Hematopoietic multipotent progenitor cell treated with erythropoietin and hydrocortisone succinate and interleukin-3 and kit ligand, for 15 days (in vitro differentiated cells): ENCODE data around the gene SENP1.

Experiments used
- DNase-seq: peaks from one replicate; pipeline ENCODE4 v3.0.0-alpha.2; 2015; ENCODE audit warnings: low spot score

The SENP1 gene

DNA sequence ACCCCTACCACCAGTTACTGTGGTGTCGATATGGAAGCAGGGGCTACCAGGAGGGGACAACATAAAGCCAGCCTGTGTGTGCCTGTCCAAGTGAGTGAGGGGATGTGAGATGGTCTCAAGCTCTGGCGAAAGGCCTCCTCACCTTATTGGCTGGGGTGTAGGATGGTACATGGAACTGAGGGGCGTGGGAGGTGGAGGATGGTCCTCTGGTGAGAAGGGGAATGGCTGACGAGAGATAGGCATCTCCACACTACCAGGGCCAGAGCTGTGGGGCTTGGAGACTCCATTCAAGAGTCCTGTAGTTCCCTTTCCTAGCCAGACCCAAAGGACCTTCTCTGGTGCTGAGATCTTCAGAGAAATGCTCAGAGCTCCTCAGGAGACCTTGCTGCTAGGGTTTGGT is 69.1 kb downstream of the SENP1 start:
- DNase-seq, result no peak

DNA sequence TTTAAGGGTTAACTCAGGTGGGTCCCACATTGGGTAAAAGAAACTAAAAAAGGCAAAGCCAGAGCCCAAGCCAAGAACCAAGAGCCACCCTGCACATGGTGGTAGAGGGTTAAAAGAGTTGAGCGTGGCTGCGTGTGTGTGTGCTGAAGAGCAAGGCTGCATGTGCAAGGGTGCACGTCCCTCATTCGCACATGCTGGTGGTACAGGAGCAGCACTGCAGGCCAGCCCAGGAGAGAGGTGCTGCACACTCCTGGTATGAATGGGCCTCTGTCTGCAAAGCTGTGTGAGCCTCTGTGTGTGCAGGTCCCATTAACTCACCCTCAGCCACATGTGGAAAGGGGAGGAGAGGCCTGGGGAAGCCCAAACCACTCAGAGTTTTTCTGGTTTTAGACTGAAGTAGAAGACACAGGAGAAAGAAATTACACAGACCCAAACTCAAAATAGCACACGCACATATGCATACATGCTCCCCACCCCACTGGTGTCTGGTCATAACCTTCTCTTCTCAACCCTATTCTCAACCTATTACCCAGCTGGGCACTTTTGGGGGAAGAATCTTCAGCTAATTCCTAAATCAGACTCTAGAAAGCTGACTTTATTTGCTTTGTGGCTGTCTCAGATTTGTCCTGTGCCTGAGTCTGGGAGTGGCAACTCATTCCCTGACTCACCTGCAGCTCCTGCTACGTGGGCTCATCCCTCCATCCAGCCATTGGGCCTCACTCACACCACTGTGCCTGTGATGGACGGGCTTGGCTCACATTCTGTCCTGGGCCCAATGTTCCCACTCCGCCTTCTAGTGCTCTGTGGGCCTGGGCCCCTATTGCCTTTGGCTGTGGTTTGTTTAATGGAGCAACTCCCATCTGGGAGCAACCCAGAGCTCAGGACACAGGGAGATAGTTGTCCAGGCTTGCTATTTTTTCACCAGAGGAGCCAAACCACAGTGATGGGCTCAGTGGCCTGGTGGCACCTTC is 70.8 kb downstream of the SENP1 start:
- no peak for DNase-seq

DNA sequence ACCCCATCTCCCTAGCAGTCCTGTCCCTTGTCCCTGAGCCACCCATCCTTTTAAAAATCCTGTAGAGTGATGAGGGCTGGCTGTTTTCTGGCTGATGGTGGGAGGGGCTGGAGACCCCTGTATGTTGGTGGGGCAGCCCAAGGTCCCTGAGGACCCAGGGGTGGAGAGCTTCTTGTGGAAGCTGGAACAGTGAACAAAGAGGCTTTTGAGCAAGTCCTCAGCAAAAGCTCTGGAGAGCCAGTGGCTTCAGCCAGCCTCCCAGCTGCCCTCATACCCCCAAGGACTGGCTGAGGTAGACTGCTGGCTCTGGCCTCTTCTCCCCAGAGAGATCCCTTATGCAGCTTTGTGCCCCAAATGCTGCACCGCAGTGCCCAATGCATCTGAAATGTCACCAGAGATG is 72.4 kb downstream of the SENP1 start:
- no peak for DNase-seq

- no peak for DNase-seq
Measured at GRCh38 chr12:48032597-48032996, 73.3 kb downstream of the SENP1 start.

DNA sequence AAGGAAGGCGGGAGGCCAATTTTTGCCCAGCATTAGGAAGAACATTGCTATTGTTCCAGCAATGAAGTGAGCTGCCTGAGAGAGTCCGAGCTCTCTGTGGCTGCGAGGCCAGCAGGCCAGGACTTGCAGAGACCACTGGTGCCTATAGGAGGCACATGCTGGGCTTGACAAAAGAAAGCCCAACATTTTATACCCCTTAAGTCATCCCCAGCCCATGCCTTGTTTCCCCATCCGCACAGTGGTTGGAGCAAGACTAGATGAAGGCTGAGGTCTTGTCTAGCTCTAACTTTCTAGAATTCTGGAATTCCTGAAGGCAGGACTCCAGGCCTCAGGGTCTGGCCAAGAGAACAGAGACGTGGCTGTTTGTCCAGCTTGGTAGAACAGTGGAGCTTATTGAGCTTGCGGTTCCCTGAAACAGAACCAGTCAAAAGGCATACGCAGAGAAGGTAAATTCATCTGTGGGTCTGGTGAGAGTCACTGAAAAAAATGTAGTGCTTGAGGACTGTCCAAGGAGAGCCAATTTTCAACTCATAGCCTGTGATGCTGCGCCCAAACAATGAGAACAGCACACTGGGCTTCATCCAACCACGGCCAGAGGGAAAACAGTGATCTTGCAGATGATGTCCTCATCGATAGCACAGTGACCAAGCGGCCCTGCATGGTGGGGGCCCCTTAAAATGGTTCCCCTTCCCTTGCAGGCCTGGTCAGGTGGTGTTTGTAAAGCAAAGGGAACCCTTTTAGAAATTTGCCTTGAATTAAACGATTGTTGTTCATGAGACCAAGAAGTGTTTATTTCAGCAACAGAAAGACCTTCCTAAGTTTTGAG is 74.5 kb downstream of the SENP1 start:
- DNase-seq, result no peak

DNA sequence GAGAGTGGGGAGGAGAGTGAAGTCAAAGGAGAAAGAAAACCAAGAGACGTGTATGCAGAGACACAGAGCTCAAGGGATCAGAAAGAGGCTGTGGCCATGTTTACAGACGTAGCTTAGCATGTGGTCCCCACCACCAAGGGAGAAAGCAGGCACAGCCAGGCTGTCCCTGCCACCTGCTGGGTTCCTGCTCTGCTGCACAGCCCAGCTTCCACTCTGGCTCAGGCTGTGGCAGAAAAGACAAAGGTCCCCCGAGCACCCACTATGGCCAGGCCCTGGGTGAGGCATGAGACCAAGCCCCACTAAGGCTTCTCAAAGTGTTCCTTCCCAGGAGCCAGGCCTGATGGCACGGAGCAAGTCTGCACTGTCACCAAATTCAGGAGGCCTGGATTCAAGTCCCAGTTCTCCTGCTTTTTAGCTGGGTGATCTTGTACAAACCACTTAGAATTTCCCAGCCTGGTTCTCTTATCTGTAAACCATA is 75.7 kb downstream of the SENP1 start:
- no peak for DNase-seq

DNA sequence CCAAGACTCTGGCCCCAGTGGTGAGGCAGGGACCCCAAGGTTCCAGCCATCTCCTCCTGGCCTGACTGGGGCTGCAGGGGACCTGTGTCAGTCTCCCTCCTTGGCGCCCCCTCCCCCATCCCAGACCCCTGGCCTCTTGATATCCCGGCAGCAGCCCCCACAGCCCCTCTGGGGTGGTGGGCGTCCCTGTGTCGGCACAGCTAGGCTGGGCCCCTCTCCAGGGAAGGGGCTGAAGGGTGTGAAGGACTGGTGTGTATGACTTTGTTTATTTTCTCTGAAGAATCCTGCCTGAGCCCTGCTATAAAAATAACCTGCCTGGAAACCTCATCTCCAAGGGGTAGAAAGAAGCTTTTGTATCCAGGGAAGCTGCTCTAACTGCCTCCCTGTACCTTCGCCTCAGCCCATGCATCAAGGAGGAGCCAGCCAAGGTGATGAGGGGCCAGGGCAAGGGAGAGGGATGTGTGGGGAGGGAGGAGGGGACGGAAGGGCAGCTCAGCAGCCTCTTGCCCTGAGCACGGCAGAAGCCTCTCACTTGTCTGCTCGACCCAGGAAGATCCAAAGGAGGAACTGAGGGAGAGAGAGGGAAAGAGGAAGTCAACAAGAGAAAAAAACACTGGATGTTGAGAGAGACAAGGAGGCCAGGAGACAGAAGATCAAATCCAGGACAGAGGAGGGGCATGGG is 76.2 kb downstream of the SENP1 start:
- no peak for DNase-seq

- no peak for DNase-seq
Measured at GRCh38 chr12:48028541-48029431, 77.1 kb downstream of the SENP1 start.

DNA sequence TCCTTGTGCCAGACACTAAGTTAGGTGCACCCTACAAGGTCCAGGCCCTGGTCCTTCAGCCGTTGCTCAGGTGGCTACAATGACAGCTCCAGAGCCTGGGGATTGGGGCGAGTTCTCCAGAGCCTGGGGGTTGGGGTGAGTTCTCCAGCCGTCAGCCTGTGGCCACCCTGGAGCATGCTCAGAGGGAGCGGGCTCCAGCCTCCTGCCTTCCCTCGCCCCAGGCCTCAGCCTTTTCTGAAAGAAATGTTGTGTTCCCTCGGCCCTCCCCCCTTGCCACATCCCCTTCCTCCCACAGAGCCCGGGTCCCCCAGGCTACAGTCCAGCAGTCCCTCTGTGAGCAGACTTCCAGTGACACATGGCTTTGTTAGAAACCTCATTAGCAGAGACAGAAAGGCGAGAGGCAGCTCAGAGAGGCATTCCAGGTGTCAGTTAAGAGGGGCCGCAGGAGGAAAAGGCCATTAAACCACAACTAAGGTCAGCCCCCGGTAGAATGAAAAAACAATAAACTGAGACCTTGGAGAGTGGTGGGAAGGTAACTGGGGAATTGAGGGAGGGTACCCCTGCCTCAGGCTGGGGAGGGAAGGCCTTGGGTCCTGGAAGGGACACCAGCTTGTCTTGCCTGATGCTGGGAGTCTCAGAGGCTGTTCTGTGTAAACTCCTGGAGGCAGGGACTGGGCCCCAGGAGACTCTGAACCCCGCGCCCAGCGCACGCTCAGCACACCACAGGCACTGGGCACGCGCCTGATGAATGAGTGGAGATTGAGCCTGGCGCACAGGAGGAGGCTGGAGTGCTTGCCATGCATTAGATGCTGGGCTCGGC is 78.5 kb downstream of the SENP1 start:
- no peak for DNase-seq

- DNase-seq, result no peak
Measured at GRCh38 chr12:48026060-48026827, 79.6 kb downstream of the SENP1 start.

GRCh38 chr12:48025281-48025680 is 80.6 kb downstream of the SENP1 start:
- DNase-seq, result no peak

- DNase-seq, result no peak
Measured at GRCh38 chr12:48024735-48025134, 81.1 kb downstream of the SENP1 start.

- DNase-seq, result no peak
Measured at GRCh38 chr12:48023386-48023785, 82.5 kb downstream of the SENP1 start.

- DNase-seq, result no peak
Measured at GRCh38 chr12:48022676-48023385, 83.0 kb downstream of the SENP1 start.

DNA sequence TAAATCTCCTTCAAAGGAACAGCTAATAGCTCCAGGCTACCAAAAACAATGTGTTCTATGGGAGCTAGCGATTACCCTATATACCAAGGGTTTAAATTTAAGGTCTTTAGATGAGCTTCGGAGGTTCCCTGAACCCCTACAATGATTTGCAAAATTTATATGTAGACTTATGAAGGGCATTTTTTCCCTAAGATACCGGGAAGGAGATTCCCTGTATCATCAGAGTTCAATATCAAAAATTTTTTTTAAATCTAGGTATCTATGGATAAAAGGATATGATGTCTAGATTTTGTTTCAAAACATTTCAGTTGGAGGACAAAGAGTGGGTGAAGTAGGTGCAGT is 83.7 kb downstream of the SENP1 start:
- DNase-seq, result no peak

GRCh38 chr12:48021485-48022179 is 84.2 kb downstream of the SENP1 start:
- DNase-seq, result no peak

DNA sequence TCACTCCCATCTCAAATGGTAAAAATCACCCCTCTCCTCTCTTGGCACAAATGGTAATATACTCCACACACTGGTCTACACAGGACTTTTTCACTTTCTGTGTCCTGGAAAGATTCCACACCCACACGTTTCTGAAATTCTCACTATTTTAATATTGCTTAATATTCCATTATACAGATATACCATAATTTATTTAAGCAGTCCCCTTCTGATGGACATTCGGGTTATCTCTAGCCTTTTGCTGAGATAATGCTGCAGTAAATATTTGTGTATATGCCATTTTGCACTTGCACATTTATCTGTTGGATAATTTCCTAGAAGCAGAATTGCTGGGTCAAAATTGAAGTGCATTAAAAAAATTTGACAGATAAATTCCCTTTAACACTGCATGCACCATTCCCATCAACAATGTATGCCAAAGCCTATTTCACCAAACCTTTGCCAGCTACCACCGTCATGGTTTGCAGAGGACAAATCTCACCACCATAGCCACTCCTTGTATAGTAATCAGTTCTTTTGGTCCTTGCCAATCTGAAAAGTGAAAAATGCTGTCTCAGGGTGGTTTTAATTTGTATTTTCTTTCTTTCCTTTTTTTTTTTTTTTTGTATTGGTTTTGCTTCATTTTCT is 86.1 kb downstream of the SENP1 start:
- no peak for DNase-seq

- DNase-seq, result no peak
Measured at GRCh38 chr12:48018618-48018995, 87.3 kb downstream of the SENP1 start.
